Inferior parietal cortex (tissue), 1 donor: ENCODE data around the gene DALRD3.

Source experiments
- DNase-seq: peaks from one replicate; pipeline ENCODE4 v3.0.0-alpha.2; 2016; ENCODE audit errors: extremely low spot score

DALRD3 gene

DNA sequence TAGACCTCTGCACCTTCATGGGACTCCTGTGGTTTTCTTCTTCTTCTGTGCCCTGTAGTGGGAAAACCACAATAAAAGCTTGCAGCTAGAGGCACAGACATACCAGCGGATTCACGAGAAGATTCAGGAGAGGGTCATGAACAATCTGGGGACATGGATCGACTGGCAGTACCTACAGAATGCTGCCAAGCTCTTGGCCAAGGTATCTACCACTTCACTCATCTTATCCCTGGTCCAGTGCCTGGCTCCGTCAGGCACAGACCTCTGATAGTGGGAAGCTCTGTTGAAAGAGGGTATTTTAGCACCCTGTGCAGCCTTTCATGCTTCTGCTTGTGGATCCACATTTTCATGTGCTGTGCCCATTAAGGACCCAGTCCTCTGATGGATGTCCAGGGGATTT lies 38.1 kb downstream of the DALRD3 start:
- no peak for DNase-seq

DNA sequence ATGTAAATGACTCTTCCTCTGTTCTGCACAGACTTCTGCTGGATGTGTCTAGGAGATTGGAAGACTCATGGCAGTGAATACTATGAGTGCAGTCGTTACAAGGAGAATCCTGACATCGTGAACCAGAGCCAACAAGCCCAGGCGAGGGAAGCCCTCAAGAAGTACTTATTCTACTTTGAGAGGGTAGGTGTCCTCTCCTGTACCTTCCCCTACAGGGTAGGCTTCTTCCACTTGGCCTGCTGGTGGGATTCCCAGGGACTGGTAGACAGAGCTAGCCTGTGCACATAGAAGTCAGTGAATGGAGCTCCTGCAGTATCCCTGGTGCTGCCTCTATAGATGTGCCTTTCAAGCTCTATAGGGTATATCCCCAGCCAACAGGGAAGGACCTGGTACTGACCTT lies 38.9 kb downstream of the DALRD3 start:
- DNase-seq, result no peak

DNA sequence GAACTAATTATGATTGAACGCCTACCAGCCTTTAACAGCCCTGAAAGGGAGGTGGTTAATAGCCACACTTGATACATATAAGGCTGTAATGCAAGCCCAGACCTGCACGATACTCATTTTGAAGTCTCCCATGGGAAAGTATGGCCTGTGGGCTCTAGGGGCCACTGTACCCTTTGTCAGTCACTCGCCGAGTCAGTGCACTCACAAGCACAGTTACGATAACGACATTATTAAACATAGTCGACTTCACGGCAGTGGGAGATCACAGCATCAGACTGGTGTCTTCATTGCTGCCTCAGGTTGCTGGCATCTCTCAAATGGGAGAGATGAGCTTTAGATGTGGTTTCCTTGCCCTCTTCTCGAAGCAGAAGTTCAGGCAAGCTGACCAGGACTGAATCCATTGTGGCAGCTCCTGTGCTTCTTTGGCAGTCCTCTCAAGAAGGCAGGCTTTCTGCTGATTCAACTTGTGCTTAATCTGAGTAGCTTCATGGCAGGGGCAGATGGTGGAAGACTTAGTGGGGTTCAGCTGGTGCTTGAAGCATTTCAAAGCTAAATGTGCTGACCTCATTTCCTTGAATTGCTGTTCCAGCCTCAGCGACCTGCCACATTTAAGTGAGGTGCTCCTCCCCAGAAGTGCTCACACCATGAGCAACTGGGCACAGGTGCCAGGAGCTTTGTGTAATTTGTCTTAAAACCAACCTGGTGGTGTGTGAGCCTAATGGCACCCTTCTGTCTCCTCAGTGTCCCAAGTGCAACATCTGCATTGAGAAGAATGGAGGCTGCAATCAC lies 44.1 kb downstream of the DALRD3 start:
- no peak for DNase-seq

DNA sequence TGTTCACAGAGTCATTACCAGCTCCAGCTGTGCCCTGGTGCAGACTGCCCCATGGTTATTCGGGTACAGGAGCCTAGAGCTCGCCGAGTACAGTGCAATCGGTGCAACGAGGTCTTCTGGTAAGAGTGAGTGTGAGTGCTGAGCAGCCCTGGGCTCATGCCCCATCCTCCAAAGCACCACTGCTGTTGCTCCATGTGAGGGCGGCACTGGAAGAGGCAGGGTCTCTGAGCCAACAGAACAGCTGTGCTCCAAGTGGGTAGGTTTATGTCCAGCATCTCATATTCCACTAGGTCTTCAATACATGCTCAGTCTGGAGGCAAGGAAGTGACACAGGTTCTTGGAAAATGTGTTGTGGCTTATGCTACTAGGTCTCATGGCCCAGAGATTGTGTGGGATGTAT lies 47.8 kb downstream of the DALRD3 start:
- DNase-seq, result no peak

DNA sequence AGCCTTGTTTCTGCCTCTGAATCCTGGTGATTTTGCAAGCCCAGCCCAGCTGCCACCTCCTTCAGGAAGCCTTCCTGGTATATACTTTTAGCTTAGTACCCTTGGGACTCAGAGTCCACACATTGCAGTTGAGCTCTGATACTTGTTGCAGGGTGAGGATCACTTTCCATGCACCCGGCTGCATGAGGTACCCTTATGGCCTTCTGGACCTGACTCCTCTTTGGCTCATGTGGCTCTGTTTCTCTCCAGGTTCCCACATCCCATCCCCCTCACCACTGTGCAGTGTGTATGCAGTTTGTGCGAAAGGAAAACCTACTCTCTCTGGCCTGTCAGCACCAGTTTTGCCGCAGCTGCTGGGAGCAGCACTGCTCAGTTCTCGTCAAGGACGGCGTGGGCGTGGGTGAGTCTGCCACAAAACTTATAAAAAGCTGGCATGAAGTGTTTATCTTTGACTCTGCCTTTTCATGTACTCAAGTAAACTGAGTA lies 51.5 kb downstream of the DALRD3 start:
- peak; percentile 13 for DNase-seq

DNA sequence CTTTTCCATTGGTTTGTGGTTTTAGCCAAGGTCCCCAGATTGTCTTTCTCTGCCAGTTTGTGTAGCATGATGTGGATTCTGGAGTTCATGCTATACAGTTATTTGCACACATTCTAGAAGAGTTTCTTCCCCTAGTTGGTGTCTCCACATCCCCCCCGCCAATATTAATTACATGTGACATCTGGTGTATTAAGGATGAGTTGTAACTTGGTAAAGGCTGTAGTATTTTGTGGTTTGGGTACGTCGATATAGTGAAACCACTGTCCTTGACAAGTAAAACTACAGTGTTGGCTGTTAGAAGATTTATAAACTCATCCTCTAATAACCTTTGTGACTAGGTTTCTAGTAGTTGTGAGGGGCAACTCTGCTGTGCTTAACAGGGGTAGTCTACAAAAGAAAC lies 52.0 kb downstream of the DALRD3 start:
- no peak for DNase-seq
